ENCODE measurements around the gene ANAPC15.

DNA sequence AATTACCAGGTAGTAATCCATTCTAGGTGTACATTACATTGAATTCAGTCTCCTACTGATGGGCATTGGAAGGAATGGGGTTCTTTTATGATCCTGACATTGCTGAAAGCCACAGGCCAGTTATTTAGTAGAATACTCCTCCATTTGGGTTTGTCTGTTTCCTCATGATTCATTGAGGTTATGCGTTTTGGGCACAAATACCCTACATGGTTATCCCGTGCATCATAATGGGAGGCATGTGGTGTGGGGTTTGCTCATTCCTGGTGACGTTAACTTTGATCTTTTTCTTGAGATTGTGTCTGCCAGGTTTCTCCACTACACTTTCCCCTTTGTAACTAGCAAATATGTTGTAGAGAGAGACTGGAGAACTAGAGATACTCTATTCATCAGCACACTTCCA is 28.6 kb upstream of the ANAPC15 start:
- TF ChIP-seq ZNF138 (CRISPR knock-in tag; conservative IDR thresholded peaks at IDR 0.05) (no peak), TCF7 (CRISPR knock-in tag; IDR thresholded peaks at IDR 0.05; ENCODE audit: low read depth) (no peak), ZBTB21 (CRISPR knock-in tag; IDR thresholded peaks at IDR 0.05; ENCODE audit: borderline replicate concordance) (no peak), SP1 (CRISPR knock-in tag; conservative IDR thresholded peaks at IDR 0.05) (no peak), ZNF219 (CRISPR knock-in tag; IDR thresholded peaks at IDR 0.05; ENCODE audit: borderline replicate concordance) (no peak)
- TF ChIP-seq, protein P1, sequence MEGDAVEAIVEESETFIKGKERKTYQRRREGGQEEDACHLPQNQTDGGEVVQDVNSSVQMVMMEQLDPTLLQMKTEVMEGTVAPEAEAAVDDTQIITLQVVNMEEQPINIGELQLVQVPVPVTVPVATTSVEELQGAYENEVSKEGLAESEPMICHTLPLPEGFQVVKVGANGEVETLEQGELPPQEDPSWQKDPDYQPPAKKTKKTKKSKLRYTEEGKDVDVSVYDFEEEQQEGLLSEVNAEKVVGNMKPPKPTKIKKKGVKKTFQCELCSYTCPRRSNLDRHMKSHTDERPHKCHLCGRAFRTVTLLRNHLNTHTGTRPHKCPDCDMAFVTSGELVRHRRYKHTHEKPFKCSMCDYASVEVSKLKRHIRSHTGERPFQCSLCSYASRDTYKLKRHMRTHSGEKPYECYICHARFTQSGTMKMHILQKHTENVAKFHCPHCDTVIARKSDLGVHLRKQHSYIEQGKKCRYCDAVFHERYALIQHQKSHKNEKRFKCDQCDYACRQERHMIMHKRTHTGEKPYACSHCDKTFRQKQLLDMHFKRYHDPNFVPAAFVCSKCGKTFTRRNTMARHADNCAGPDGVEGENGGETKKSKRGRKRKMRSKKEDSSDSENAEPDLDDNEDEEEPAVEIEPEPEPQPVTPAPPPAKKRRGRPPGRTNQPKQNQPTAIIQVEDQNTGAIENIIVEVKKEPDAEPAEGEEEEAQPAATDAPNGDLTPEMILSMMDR (IDR thresholded peaks at IDR 0.05): no peak

All from WTC11 (cell line).